GM23248 (cell line): Measurements from ENCODE around the gene SEC14L5.

ENCODE experiments used
- EZH2 ChIP-seq: fragments of 200-600 bp; sonication (generic); IDR thresholded peaks from 2 replicates; pipeline ENCODE4 v1.6.1; 2018; ENCODE audit warnings: antibody characterized with exemption, mild to moderate bottlenecking; ENCODE audit not compliant: insufficient read depth, poor library complexity, severe bottlenecking
- EZH2phosphoT487 ChIP-seq: fragments of 200-600 bp; sonication (generic); IDR thresholded peaks from 2 replicates; pipeline ENCODE4 v1.6.1; 2018; ENCODE audit warnings: antibody characterized with exemption, moderate library complexity, mild to moderate bottlenecking, low read depth; ENCODE audit not compliant: insufficient read depth

- peak; percentile 7 for TF ChIP-seq EZH2
- TF ChIP-seq EZH2phosphoT487: no peak
These were observed 20.9 kb upstream of the SEC14L5 start, which contains the start of gene PPL for GRCh38 chr16:4936991-4937781.
